ENCODE results near the gene SMAD9. TPM values are rescaled to one million over a fixed set of nuclear protein-coding genes. Genes with fewer than 3 reads are reported as not detected.

The SMAD9 gene
- total and polyA plus RNA-seq, 2 of the 13 experiments (the other 11 are each of a cell fraction or from before 2014, with no cell fraction given) = 4.2 to 7.7 TPM

DNA sequence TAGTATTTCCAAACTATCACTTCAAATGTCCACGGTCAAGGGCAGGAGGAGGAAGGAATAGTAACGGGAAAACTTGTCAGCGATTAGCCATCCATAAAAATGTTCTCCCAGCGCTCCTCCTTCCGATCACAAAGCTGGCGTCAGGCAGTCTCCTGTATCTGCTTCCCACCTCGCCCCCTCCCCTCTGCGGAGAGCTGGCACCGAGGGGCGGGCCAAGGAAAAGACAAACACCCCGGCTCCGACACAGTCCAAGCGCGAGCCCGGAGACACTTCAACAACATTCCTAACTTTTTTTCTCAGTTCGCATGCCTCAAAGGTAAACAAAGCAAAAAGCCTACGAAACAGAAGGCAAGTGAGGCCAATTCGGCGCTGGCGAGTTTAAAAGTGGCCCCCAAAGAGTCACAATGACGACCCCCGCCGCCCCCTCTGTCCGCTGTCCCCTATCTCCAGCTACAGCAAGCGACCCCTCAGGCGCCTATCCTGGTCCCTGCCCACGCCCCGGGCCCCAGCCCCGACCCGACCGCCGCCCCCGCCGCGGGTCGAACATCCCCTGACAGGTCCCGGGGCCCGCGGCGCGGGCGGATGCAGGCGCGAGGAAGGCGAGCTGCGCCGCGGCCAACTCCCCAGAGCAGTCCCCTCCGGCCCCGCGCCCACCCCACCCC, 736 bp downstream of the SMAD9 start (continued):
- peak; percentile 46; the same call in 1 of the 2 replicates for TF ChIP-seq ARID5B (CRISPR knock-in tag; IDR thresholded peaks at IDR 0.05)

GRCh38 chr13:36918246-36919131, 1.5 kb downstream of the SMAD9 start:
- intact Hi-C loops (cut with micrococcal nuclease; ENCODE audit: unreplicated experiment) (loop anchor here (1.0 kb wide), 2 partner anchors 35 to 60 kb away; no protein-coding TSS in a partner anchor), in situ Hi-C loops (cut with HindIII; ENCODE audit: extremely low pct_ligation_motif_present, low pct_unique_long_range_greater_than_20kb) (no loop called here)
- ATAC-seq (peak; percentile 16), DNase-seq (ENCODE audit: low spot score) (no peak), FAIRE-seq (peak; percentile 46)
- Histone ChIP-seq H3K27ac (ENCODE audit: extremely low read length, insufficient read depth, low read length) (peak overlapping the region; percentile 70), H3K9ac (ENCODE audit: insufficient read depth, low read depth, low read length) (peak overlapping the region; percentile 78), H2AFZ (ENCODE audit: low read length) (no peak overlapping the region), H4K20me1 (ENCODE audit: insufficient read depth, low read length) (no peaks in the 10 kb centered on the region), H3K79me2 (ENCODE audit: insufficient read depth, low read length) (peaks cover 43% of the 10 kb centered on the region), H3K9me3 (ENCODE audit: low read length) (no peaks in the 10 kb centered on the region), H3K36me3 (replicated peaks in 1 of 2; ENCODE audit: control insufficient read depth in 1 of 2, insufficient read depth in 2 of 2, low read length in 2 of 2) (no peaks in the 10 kb centered on the region), H3K27me3 (ENCODE audit: control insufficient read depth in 1 of 2, insufficient read depth in 2 of 2, low read length in 2 of 2) (no peaks in the 10 kb centered on the region), H3K4me2 (ENCODE audit: low read depth, low read length) (peak overlapping the region; percentile 88), H3K4me3 (replicated peaks in 1 of 3; ENCODE audit: insufficient read depth in 1 of 3, low read depth in 2 of 3, low read length in 3 of 3) (peak overlapping the region; percentile 69 to 82 (median 80)), H3K4me1 (ENCODE audit: insufficient read depth, low read length) (peaks cover 60% of the 10 kb centered on the region)
- ChIA-PET CTCF (ENCODE audit: low intra/inter-chr PET ratio, low total read pairs) (no interaction called here), POLR2A (interaction anchor here (0.7 to 1.3 kb wide), 2 partner anchors 35 to 36 kb away, joined by 3 to 6 read pairs; no protein-coding TSS in a partner anchor)
- TF ChIP-seq FOXP1 (IDR thresholded peaks at IDR 0.05) (no peak), FOXP1 (CRISPR knock-in tag; IDR thresholded peaks at IDR 0.05) (0 out of 2 replicates have a peak, but pooled peaks have one; percentile 5), ZNF777 (CRISPR knock-in tag; IDR thresholded peaks at IDR 0.05) (peak; percentile 28), ZNF652 (CRISPR knock-in tag; IDR thresholded peaks at IDR 0.05; ENCODE audit: borderline replicate concordance, low read depth) (no peak), ZNF460 (CRISPR knock-in tag; IDR thresholded peaks at IDR 0.05; ENCODE audit: borderline replicate concordance) (no peak), ZNF780A (CRISPR knock-in tag; IDR thresholded peaks at IDR 0.05) (no peak), BCL6 (CRISPR knock-in tag; IDR thresholded peaks at IDR 0.05) (no peak), ZNF574 (CRISPR knock-in tag; IDR thresholded peaks at IDR 0.05) (peak; percentile 1; the same call in 1 of the 2 replicates)
- 23% methylated on average over 12 of the region's 12 CpGs for WGBS (ENCODE audit: low lambda C conversion rate)
- BruUV-seq (replicated peaks) = no TSS peak

All from HepG2 (cell line).